ENCODE data around the gene NRTN.

The NRTN gene

GRCh38 chr19:5817218-5817617, 12.4 kb downstream of the NRTN start:
- DNase-seq = no peak

DNA sequence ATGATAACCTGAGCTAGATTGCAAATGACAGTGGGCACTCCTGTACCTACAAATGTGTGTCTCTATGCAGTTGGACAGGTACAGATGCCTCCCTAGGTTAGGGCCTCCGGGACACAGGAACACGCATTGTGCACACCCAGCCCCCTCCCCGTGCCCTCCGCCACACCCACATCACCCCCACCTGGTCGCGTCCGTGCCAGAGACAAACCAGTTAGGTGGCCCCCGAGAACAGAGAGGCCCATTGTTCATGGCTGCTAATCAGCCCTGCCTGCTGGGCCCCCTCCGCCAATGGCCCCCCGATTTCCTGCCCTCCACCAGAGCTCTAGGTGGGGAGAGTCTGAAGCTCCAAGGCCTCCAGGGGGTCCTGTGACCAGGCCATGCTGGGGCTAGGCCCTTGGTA, 13.7 kb downstream of the NRTN start:
- DNase-seq = no peak

- DNase-seq = no peak
These were observed 15.9 kb downstream of the NRTN start for GRCh38 chr19:5820785-5821184.

DNA sequence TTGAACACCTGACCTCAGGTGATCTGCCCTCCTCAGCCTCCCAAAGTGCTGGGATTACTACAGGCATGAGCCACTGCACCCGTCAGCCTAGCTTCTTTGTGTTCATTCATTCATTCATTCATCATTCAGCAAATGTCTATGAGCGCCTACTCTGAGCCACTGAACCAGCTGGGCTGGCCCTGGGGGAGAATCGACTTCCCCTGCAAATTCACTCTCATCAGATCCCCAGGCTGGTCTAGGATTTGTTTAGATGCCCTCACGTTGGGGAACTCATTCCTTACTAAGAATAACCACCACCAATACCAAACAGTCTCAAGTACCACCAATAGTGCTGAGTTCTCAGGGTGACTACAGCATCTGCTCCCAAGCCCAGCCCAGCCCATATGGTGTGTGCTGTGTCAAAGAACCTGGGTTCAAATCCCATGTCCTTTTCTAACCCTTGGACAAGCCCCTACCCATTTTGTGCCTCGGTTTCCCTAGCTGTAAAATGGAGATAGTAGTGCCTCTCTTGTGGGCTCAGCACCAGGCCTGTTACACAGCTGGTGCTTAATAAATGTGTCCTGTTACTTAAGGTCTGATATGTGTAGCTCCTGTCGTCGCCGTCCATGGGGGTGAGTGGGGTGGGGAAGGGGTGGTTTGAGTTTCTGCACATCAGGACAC, 16.8 kb downstream of the NRTN start:
- DNase-seq = no peak

DNA sequence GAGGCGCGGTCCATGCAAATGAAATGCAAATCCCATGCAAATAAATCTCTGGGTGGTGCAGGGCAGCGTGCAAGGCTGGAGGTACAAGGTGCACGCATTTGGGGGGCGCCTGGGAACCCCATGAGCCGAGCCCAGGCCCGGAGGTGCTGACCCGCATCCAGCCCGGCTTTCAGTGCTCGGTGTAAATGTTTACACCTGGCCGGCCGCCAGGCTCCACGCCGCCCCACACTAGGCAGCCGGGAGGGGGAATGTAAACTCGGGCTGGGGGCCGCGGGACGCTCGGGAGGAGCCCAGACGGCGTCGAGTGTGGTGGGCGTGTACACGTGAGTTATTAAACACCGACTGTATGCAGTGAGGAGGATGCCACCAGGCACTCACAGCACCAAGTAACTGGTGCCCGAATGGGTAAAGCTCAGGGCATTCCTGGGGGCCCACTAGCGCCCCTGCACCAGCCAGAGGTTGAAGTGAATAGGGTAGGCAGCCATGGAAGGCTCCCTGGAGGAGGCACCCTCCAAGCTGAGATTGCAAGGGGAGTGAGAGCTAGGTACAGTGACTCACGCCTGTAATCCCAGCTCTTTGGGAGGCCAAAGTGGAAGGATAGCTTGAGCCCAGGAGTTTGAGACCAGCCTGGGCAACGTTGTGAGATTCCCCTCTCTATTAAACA, 17.4 kb downstream of the NRTN start:
- DNase-seq = no peak

DNA sequence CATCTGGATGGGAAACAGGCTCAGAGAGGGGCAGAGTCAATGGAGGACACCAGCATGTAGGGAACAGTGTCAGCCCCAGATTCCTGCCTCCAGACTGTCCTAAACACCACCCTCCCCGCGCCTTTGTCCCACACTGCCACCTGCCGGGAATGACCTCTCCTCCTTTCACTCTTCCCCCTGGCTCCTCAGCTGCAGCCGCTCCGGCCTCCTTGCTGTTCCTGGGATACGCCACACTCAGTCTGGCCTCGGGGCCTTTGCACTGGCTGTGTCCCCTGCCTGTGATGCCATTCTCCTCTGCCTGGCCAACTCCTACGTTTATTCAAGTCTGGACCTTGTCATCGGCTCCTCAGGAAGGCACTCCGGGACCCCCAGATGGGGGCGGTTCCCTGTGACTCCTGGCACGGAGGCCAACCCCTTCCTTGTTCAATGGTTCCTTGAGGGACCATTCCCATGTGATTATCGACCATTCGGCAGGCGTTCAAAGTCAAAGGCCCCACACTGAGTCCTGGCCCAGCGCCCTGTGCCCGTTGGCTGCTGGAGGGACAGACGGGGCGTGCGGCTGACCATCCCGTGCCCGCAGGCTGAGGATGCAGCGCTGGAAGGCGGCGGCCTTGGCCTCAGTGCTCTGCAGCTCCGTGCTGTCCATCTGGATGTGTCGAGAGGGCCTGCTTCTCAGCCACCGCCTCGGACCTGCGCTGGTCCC, 18.9 kb downstream of the NRTN start:
- no peak for DNase-seq

- no peak for DNase-seq
These were observed 19.9 kb downstream of the NRTN start for GRCh38 chr19:5824751-5825150.

- DNase-seq = no peak
These were observed 20.3 kb downstream of the NRTN start for GRCh38 chr19:5825178-5825577.

- peak; percentile 78 for DNase-seq
These were observed 21.9 kb downstream of the NRTN start for GRCh38 chr19:5826531-5827341.

DNA sequence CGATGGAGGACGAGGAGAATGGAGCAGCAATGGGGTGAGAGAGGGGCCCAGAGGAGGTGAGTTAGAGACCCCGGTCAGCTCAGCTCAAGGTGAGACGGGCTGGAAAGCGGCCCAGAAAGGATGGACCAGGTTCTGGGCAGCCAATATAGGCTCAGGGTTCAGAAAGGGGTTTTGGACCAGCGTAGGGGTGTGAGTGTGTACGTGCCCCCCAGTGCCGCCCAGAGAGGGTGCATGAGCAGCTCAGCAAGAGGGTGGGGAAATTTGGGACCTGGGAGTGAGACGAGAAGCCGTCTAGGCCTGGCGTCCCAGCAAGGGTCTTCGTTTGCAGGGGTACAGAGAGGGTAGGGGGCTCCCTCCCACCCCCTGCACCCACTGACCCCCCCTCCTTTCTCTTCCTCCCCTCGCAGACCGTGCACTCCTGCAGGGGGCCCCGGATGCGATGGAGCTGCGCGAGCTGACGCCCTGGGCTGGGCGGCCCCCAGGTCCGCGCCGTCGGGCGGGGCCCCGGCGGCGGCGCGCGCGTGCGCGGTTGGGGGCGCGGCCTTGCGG, 22.5 kb downstream of the NRTN start:
- DNase-seq = no peak

DNA sequence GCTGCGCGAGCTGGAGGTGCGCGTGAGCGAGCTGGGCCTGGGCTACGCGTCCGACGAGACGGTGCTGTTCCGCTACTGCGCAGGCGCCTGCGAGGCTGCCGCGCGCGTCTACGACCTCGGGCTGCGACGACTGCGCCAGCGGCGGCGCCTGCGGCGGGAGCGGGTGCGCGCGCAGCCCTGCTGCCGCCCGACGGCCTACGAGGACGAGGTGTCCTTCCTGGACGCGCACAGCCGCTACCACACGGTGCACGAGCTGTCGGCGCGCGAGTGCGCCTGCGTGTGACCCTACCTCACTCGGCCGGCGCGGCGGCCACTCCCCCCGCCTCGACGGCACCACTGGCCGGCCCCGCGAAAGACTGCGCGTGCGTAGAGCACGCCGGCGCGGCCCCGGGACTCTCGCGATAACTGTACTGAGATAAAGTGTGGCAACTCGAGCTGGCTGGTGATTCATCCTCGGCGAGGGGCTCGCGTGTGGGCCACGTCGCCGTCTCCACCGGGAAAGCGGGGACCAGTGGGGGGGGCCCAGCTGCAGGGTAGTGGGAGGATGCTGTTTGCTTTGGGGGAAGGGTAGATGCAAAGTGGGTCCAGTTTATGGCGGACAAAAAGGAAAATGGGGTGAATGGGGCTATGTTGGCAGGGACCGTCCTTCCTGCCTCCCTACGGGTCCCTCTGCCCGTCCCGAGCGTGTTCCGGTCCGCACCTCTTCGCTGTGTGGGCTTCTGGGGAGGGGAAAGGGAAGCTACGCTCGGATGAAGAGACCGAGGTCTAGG, 23.2 kb downstream of the NRTN start:
- peak; percentile 96 for DNase-seq

DNA sequence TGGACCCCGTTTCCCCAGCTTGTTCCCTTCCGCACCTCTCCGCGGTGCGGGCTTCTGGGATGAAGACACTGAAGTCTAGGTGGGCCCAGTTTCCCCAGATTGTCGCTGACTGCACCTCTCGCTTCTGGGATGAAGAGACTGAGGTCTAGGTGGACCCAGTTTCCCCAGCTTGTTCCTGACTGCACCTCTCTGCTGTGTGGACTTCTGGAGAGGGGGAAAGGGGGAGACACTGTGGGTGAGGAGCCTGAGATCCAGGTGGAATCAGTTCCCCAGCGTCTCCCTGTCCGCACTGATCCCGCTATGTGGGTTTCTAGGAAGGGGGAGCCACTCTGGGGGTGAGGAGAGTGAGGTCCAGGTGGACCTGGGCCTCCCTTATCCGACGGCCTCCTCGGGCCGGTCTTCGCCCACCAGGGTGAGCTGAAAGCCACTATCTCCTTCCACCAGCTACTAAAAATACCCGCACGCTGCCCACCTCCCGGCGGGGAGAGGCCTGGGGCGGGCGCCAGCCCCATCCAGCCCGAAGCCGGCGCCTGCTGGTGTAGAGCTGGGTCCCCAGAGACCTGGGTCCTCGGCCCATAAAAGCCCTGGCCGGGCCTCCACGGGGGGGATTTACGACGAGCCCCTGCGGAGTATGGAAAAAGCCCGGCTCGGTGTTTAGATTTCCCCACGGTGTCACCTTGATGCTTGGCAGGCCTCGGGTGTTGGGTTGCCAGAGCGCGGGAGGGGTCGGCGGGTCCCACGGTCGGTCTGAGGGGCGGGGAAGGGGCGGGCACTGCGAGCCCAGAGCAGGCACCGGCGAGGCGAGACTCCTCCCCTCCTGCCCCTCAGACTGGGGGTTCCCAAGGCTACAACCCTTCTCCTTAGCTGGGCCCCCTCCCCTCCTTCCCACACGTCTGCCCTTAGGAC, 24.0 kb downstream of the NRTN start:
- DNase-seq = peak; percentile 64

DNA sequence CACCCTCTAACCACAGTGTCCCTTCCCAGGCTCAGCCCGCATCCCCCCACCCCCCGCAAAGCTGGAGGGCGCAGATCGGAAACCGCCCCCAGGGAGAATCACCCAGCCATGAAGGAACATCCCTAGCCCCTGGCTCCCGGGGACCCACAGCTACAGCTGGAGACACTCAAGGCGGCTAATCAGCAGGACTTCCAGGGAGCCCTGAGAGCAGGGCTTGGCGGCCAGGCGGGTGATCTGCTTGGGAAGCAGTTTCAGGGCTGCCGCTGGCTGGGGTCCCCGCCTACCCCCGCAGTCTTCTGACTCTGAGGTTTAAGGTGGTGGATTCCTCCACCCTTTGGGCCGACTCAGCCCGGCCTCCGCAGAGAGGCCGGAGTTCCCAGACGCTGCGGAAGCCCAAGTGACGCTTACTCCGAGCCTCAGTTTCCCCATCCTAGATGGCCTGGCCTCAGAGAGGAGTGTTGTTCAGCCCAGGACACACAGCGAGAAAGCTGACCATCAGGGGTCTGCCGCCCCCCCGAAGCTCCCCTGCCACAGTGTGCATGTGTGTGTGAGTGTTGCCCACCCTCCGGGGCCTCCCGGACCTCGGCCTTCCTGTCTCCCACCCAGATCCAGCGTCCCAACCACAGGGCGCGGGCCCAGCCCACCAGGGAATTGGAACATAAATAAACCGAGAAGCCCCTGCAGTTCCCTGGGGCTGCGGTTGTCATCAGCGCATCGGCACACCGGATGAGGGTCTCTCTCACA, 24.9 kb downstream of the NRTN start:
- no peak for DNase-seq

- no peak for DNase-seq
These were observed 26.3 kb downstream of the NRTN start for GRCh38 chr19:5831159-5831558.

GRCh38 chr19:5832061-5832460, 27.2 kb downstream of the NRTN start:
- no peak for DNase-seq

DNA sequence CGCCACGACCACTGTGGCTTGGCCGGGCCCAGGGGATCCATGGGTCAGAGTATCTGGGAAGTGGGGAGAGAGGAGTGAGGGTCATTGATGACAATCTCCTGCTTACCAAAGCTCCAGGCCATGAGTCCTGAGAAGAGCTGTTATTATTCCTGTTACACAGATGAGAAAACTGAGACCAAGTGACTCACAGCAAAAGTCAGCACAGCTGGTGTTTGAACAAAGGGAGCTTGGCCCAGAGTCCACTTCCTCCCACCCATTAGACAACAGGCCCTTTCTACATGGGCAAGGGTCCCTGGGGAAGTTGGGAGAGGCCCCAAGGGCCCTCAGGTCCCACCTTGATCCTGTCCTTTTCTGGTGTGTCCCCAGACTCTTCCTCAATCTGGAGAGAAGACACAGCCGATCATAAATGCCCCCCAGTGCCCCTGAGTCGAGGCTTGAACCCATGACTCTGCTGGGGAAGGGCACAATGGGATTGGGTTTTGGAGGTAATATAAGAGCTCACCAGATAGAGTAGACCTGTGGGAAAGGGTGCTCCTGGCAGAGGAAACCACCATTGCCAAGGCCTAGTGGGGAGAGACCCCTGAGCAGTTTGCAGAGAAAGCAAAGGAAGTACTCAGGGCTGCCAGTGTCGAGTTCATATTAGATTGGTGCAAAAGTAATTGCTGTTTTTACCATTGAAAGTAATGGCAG, 27.8 kb downstream of the NRTN start:
- no peak for DNase-seq

- peak; percentile 12 for DNase-seq
These were observed 33.0 kb downstream of the NRTN start for GRCh38 chr19:5837761-5838352.

GRCh38 chr19:5838353-5839064, 33.6 kb downstream of the NRTN start:
- DNase-seq = no peak
